ENCODE measurements around the gene SALL2.
"Not testable (repeated sequence)": the region's sequence is repeated elsewhere in the genome, so short reads cannot be mapped to it uniquely, and the experiment has no call there.

The SALL2 gene

GRCh38 chr14:21525962-21526671, at the start of gene SALL2:
Gene SALL2, minus strand, starts transcription at chr14:21526346. Its CDS starts 219 bp downstream, at chr14:21526127.
- peak; percentile 23 to 37 for DNase-seq (ENCODE audit: low read depth in 2 of 2)

- no peak for DNase-seq (ENCODE audit: low read depth in 2 of 2)
Measured at GRCh38 chr14:21575661-21576060, 49.5 kb upstream of the SALL2 start.

GRCh38 chr14:21572604-21573003, 46.5 kb upstream of the SALL2 start:
- DNase-seq (ENCODE audit: low read depth in 2 of 2) = no peak

- DNase-seq (ENCODE audit: low read depth in 2 of 2) = no peak
Measured at GRCh38 chr14:21558703-21559170, 32.6 kb upstream of the SALL2 start.

- peak; percentile 62 to 63 for DNase-seq (ENCODE audit: low read depth in 2 of 2)
Measured at GRCh38 chr14:21557084-21557901, 31.1 kb upstream of the SALL2 start.

GRCh38 chr14:21556378-21557083, 30.4 kb upstream of the SALL2 start:
- no peak for DNase-seq (ENCODE audit: low read depth in 2 of 2)

GRCh38 chr14:21553266-21553665, 27.1 kb upstream of the SALL2 start:
- no peak for DNase-seq (ENCODE audit: low read depth in 2 of 2)

GRCh38 chr14:21544588-21544987, 18.4 kb upstream of the SALL2 start:
- DNase-seq (ENCODE audit: low read depth in 2 of 2) = not testable (repeated sequence)

GRCh38 chr14:21543963-21544362, 17.8 kb upstream of the SALL2 start:
- DNase-seq (ENCODE audit: low read depth in 2 of 2) = no peak

- DNase-seq (ENCODE audit: low read depth in 2 of 2) = no peak
Measured at GRCh38 chr14:21543521-21543960, 17.4 kb upstream of the SALL2 start.

- DNase-seq (ENCODE audit: low read depth in 2 of 2) = no peak
Measured at GRCh38 chr14:21541413-21542074, 15.4 kb upstream of the SALL2 start.

GRCh38 chr14:21539189-21539940, 13.2 kb upstream of the SALL2 start:
- DNase-seq (ENCODE audit: low read depth in 2 of 2) = no peak

- no peak for DNase-seq (ENCODE audit: low read depth in 2 of 2)
Measured at GRCh38 chr14:21537090-21537424, 10.9 kb upstream of the SALL2 start.

- DNase-seq (ENCODE audit: low read depth in 2 of 2) = no peak
Measured at GRCh38 chr14:21536418-21537089, 10.4 kb upstream of the SALL2 start.

GRCh38 chr14:21535545-21536417, 9.6 kb upstream of the SALL2 start:
- DNase-seq (ENCODE audit: low read depth in 2 of 2) = no peak

- no peak for DNase-seq (ENCODE audit: low read depth in 2 of 2)
Measured at GRCh38 chr14:21534576-21534975, 8.4 kb upstream of the SALL2 start.

GRCh38 chr14:21533294-21533693, 7.1 kb upstream of the SALL2 start:
- no peak for DNase-seq (ENCODE audit: low read depth in 2 of 2)

GRCh38 chr14:21529515-21529914, 3.4 kb upstream of the SALL2 start:
- DNase-seq (ENCODE audit: low read depth in 2 of 2) = no peak

All from fibroblast of skin of left biceps (primary cell).